DND-41 (cell line): ENCODE measurements around the gene SUB1.

Experiments used
- EZH2 ChIP-seq: IDR thresholded peaks from 3 replicates; pipeline ENCODE4 v1.6.1; 2012; ENCODE audit warnings: borderline replicate concordance, low read depth, mild to moderate bottlenecking, moderate library complexity, low read length, inconsistent platforms; ENCODE audit not compliant: severe bottlenecking
- TF ChIP-seq, protein P1 (sequence below): IDR thresholded peaks from 2 replicates; pipeline ENCODE4 v1.5.1; 2012; ENCODE audit warnings: borderline replicate concordance, low read length, moderate library complexity, mild to moderate bottlenecking; ENCODE audit not compliant: poor library complexity, severe bottlenecking; ENCODE audit errors: extremely low read depth

GRCh38 chr5:32562056-32562455 is 23.3 kb upstream of the SUB1 start:
- TF ChIP-seq, protein P1, sequence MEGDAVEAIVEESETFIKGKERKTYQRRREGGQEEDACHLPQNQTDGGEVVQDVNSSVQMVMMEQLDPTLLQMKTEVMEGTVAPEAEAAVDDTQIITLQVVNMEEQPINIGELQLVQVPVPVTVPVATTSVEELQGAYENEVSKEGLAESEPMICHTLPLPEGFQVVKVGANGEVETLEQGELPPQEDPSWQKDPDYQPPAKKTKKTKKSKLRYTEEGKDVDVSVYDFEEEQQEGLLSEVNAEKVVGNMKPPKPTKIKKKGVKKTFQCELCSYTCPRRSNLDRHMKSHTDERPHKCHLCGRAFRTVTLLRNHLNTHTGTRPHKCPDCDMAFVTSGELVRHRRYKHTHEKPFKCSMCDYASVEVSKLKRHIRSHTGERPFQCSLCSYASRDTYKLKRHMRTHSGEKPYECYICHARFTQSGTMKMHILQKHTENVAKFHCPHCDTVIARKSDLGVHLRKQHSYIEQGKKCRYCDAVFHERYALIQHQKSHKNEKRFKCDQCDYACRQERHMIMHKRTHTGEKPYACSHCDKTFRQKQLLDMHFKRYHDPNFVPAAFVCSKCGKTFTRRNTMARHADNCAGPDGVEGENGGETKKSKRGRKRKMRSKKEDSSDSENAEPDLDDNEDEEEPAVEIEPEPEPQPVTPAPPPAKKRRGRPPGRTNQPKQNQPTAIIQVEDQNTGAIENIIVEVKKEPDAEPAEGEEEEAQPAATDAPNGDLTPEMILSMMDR, result no peak
- TF ChIP-seq EZH2, result no peak
